ENCODE data around the gene GPLD1.
"Not testable (repeated sequence)": the region's sequence is repeated elsewhere in the genome, so short reads cannot be mapped to it uniquely, and the experiment has no call there.

Gene GPLD1

DNA sequence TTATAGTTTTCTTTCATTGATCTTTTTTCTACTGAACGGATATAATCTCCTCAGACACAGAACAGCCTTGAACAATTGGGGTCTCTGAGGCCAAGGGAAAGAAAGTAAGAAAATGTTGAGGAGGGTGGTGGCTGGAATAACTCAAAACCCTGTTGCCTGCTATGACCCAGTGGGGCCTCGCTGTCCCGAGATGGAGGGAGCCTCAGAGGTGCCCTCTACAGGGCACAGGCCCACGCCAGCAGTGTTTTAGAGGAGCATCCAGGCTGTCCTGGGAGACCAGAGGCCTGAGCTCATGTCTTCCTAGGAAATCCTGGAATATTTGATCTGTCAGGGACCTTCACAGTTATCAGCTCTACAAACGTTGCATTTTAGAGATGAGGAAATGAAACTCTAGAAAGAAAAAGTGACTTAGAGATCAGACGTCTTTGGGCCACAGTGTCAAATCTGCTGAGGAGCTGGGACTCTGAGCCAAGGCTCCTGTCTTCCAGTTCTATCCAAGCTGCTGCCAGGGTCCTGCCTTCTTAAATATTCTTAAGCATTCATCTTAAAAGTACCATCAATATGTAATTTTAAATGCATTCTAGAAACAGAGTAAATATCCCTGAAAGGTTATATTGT lies 31.7 kb upstream of the GPLD1 start:
- no peaks in the 10 kb centered on the region for H3K4me1 ChIP-seq (ENCODE audit: control insufficient read depth, low read depth, low read length)
- H2BK120ac ChIP-seq (ENCODE audit: low read depth, low read length), result no peak overlapping the region
- no peak overlapping the region for H3K9ac ChIP-seq (ENCODE audit: low read length)
- H3K56ac ChIP-seq (ENCODE audit: low read length), result no peak overlapping the region
- no peak overlapping the region for H3K18ac ChIP-seq (ENCODE audit: low read length)
- H3K4me2 ChIP-seq (ENCODE audit: low read length), result no peak overlapping the region
- H3K79me2 ChIP-seq (ENCODE audit: control insufficient read depth, insufficient read depth, low read length), result no peaks in the 10 kb centered on the region
- H3K4me3 ChIP-seq (ENCODE audit: low read length), result no peak overlapping the region
- no peak overlapping the region for H2BK5ac ChIP-seq (ENCODE audit: low read length)
- H4K5ac ChIP-seq (ENCODE audit: low read length), result no peak overlapping the region
- H3K27me3 ChIP-seq (ENCODE audit: insufficient read depth, low read length, poor library complexity), result no peaks in the 10 kb centered on the region
- no peak overlapping the region for H3K27ac ChIP-seq (ENCODE audit: low read depth, low read length)
- no peak overlapping the region for H3K23ac ChIP-seq (ENCODE audit: low read length)
- no peak overlapping the region for H3K4ac ChIP-seq (ENCODE audit: low read depth, low read length)
- peak; percentile 69 for DNase-seq
- H2AK5ac ChIP-seq (ENCODE audit: low read length), result no peak overlapping the region
- H2BK15ac ChIP-seq (replicated peaks; ENCODE audit: low read depth), result no peak overlapping the region
- H3K79me1 ChIP-seq (ENCODE audit: low read length), result no peaks in the 10 kb centered on the region
- WGBS (ENCODE audit: extremely low coverage, insufficient coverage, low lambda C conversion rate), result no CpG with 5 or more reads among the region's 6 CpGs
- no peak overlapping the region for H4K8ac ChIP-seq (ENCODE audit: low read depth, low read length)
- H3K36me3 ChIP-seq (ENCODE audit: control insufficient read depth, insufficient read depth, low read length), result no peaks in the 10 kb centered on the region

DNA sequence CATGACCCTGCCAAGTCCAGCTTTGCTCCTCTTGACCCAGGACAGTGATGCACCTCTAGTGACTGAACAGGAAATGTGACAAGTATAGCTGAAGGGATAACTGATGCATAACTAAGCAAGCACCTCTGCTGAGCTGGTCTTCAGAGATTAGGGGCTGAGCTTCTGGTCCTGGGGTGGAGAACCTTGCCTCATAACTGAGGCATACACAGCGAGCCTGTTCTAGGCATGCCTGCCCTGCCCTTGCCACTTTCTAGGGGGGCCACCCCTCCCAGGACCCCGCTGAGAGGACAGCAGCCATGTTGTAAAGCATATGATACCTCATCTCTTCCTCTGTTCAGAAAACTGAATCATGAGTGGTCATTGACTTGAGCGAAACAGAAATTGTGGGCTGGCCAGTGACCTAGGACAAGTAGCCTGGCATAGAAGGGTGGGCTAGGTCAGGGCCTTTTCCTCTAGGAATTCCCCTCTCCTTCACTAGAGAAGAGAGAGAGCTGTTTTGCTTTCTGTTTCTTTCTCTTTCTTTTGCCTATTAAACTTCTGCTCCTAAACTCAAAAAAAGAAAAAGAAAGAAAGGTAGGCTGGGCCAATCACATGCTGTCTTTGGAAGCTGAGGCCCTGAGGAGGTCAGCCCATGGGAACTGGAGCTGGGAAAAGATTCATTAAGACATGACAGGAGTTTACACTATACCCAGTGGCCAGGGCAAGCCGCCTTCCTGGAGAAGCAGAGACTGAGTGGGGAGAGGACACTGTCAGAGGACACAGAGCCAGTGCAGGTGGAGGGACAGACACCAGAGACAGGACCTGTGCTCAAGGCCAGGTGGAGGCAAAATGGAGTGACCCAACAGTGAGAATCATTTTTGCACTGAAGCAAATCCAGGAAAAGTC lies 28.5 kb upstream of the GPLD1 start:
- no peaks in the 10 kb centered on the region for H3K36me3 ChIP-seq (ENCODE audit: control insufficient read depth, insufficient read depth, low read length)
- no peak overlapping the region for H2BK15ac ChIP-seq (replicated peaks; ENCODE audit: low read depth)
- DNase-seq, result no peak
- H3K56ac ChIP-seq (ENCODE audit: low read length), result peak overlapping the region; percentile 3
- no peak overlapping the region for H3K23ac ChIP-seq (ENCODE audit: low read length)
- H2BK120ac ChIP-seq (ENCODE audit: low read depth, low read length), result no peak overlapping the region
- no peak overlapping the region for H3K4ac ChIP-seq (ENCODE audit: low read depth, low read length)
- no peak overlapping the region for H4K5ac ChIP-seq (ENCODE audit: low read length)
- H3K4me1 ChIP-seq (ENCODE audit: control insufficient read depth, low read depth, low read length), result no peaks in the 10 kb centered on the region
- no peak overlapping the region for H3K27ac ChIP-seq (ENCODE audit: low read depth, low read length)
- H2AK5ac ChIP-seq (ENCODE audit: low read length), result no peak overlapping the region
- no peak overlapping the region for H3K4me3 ChIP-seq (ENCODE audit: low read length)
- H3K79me2 ChIP-seq (ENCODE audit: control insufficient read depth, insufficient read depth, low read length), result no peaks in the 10 kb centered on the region
- no peak overlapping the region for H3K9ac ChIP-seq (ENCODE audit: low read length)
- H3K79me1 ChIP-seq (ENCODE audit: low read length), result no peaks in the 10 kb centered on the region
- no CpG with 5 or more reads among the region's 4 CpGs for WGBS (ENCODE audit: extremely low coverage, insufficient coverage, low lambda C conversion rate)
- H2BK5ac ChIP-seq (ENCODE audit: low read length), result no peak overlapping the region
- no peaks in the 10 kb centered on the region for H3K27me3 ChIP-seq (ENCODE audit: insufficient read depth, low read length, poor library complexity)
- no peak overlapping the region for H4K8ac ChIP-seq (ENCODE audit: low read depth, low read length)
- H3K18ac ChIP-seq (ENCODE audit: low read length), result no peak overlapping the region
- H3K4me2 ChIP-seq (ENCODE audit: low read length), result no peak overlapping the region

DNA sequence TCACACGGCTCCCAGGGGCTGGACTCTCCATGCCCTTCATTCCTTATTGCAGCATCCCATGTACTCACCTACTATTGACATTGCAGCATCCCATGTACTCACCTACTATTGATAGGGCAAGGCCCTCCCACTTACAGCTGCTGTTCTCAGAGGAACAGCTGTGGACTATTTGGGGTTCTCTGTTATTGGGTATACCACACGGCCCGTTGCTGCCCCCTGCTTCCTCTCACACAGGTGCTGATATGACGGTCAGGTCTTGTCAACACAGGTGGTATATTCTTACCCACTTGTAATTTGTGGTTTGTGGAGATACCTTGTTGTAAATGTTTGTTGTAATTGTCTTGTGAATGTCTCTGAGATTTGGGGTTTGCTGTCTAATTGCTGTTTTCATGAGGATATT lies 24.2 kb upstream of the GPLD1 start:
- no peak overlapping the region for H2BK120ac ChIP-seq (ENCODE audit: low read depth, low read length)
- H3K23ac ChIP-seq (ENCODE audit: low read length), result no peak overlapping the region
- H3K4ac ChIP-seq (ENCODE audit: low read depth, low read length), result no peak overlapping the region
- H2AK5ac ChIP-seq (ENCODE audit: low read length), result no peak overlapping the region
- H4K8ac ChIP-seq (ENCODE audit: low read depth, low read length), result no peak overlapping the region
- no CpG with 5 or more reads among the region's 4 CpGs for WGBS (ENCODE audit: extremely low coverage, insufficient coverage, low lambda C conversion rate)
- H3K4me1 ChIP-seq (ENCODE audit: control insufficient read depth, low read depth, low read length), result no peaks in the 10 kb centered on the region
- no peaks in the 10 kb centered on the region for H3K27me3 ChIP-seq (ENCODE audit: insufficient read depth, low read length, poor library complexity)
- no peaks in the 10 kb centered on the region for H3K36me3 ChIP-seq (ENCODE audit: control insufficient read depth, insufficient read depth, low read length)
- H2BK15ac ChIP-seq (replicated peaks; ENCODE audit: low read depth), result no peak overlapping the region
- H4K5ac ChIP-seq (ENCODE audit: low read length), result no peak overlapping the region
- no peaks in the 10 kb centered on the region for H3K79me1 ChIP-seq (ENCODE audit: low read length)
- H3K9ac ChIP-seq (ENCODE audit: low read length), result no peak overlapping the region
- H3K4me3 ChIP-seq (ENCODE audit: low read length), result no peak overlapping the region
- no peak overlapping the region for H3K4me2 ChIP-seq (ENCODE audit: low read length)
- no peak overlapping the region for H2BK5ac ChIP-seq (ENCODE audit: low read length)
- no peak overlapping the region for H3K18ac ChIP-seq (ENCODE audit: low read length)
- H3K27ac ChIP-seq (ENCODE audit: low read depth, low read length), result no peak overlapping the region
- no peaks in the 10 kb centered on the region for H3K79me2 ChIP-seq (ENCODE audit: control insufficient read depth, insufficient read depth, low read length)
- H3K56ac ChIP-seq (ENCODE audit: low read length), result no peak overlapping the region
- no peak for DNase-seq

DNA sequence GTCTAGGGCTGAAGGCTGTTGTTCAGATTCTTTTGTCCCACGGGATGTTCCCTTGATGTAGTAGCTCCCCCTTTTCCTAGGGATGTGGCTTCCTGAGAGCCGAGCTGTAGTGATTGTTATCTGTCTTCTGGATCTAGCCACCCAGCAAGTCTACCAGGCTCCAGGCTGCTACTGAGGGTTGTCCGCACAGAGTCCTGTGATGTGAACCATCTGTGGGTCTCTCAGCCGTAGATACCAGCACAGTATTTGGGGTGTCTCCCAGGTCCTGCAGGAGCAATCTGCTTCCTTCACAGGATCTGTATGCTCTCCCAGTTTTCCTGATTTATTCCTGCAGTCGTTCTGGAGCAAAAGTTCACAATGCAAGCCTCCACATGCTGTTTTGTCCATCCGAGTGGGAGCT lies 22.6 kb upstream of the GPLD1 start:
- not testable (repeated sequence) for H3K79me2 ChIP-seq (ENCODE audit: control insufficient read depth, insufficient read depth, low read length); H3K9ac ChIP-seq (ENCODE audit: low read length); H2AK5ac ChIP-seq (ENCODE audit: low read length); H4K5ac ChIP-seq (ENCODE audit: low read length); H3K56ac ChIP-seq (ENCODE audit: low read length); H3K23ac ChIP-seq (ENCODE audit: low read length); H3K4me3 ChIP-seq (ENCODE audit: low read length); H3K4ac ChIP-seq (ENCODE audit: low read depth, low read length); H3K27ac ChIP-seq (ENCODE audit: low read depth, low read length); H3K79me1 ChIP-seq (ENCODE audit: low read length); H3K27me3 ChIP-seq (ENCODE audit: insufficient read depth, low read length, poor library complexity); DNase-seq; H3K18ac ChIP-seq (ENCODE audit: low read length); H3K4me1 ChIP-seq (ENCODE audit: control insufficient read depth, low read depth, low read length); H3K36me3 ChIP-seq (ENCODE audit: control insufficient read depth, insufficient read depth, low read length); H4K8ac ChIP-seq (ENCODE audit: low read depth, low read length); H2BK120ac ChIP-seq (ENCODE audit: low read depth, low read length); H2BK5ac ChIP-seq (ENCODE audit: low read length); H2BK15ac ChIP-seq (replicated peaks; ENCODE audit: low read depth); H3K4me2 ChIP-seq (ENCODE audit: low read length)
- no CpG with 5 or more reads among the region's 6 CpGs for WGBS (ENCODE audit: extremely low coverage, insufficient coverage, low lambda C conversion rate)

DNA sequence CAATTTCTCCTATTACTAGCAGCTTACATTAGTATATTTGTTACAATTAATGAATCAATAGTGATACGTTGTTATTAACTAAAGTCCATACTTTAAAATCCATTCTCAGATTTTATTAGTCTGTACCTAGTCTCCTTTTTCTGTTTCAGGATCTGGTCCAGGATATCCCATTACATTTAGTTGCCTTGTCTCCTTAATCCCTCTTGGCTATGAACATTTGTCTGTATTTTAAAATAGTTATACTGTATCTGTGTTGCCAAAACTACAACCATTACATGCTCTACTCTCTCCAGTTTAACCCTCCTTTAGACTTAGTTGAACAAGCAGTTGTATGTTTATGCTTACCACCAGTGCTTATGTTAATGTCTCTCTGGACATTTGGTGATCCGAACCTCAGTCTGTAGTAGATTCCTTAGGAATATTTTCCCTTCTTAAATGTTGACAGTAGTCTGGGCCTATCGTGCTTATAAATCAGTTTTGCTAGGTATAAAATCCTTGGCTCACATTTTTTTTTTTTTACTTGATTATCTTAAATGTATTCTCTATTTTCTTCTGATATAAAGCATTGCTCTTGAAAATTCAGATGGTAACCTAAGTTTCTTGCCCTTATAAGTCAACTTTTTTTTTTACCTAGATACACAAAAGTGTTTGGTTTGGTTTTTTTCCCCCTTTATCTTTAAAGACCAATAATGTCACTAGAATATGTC lies 17.6 kb upstream of the GPLD1 start:
- Histone ChIP-seq H2AK5ac (ENCODE audit: low read length) (no peak overlapping the region), H3K9ac (ENCODE audit: low read length) (no peak overlapping the region), H3K36me3 (ENCODE audit: control insufficient read depth, insufficient read depth, low read length) (no peaks in the 10 kb centered on the region), H3K27ac (ENCODE audit: low read depth, low read length) (no peak overlapping the region), H3K4me2 (ENCODE audit: low read length) (no peak overlapping the region), H4K5ac (ENCODE audit: low read length) (no peak overlapping the region), H3K4ac (ENCODE audit: low read depth, low read length) (no peak overlapping the region), H3K4me3 (ENCODE audit: low read length) (no peak overlapping the region), H3K18ac (ENCODE audit: low read length) (no peak overlapping the region), H3K27me3 (ENCODE audit: insufficient read depth, low read length, poor library complexity) (no peaks in the 10 kb centered on the region), H4K8ac (ENCODE audit: low read depth, low read length) (no peak overlapping the region), H2BK15ac (replicated peaks; ENCODE audit: low read depth) (no peak overlapping the region), H3K79me1 (ENCODE audit: low read length) (no peaks in the 10 kb centered on the region), H3K56ac (ENCODE audit: low read length) (no peak overlapping the region), H3K79me2 (ENCODE audit: control insufficient read depth, insufficient read depth, low read length) (no peaks in the 10 kb centered on the region), H2BK5ac (ENCODE audit: low read length) (no peak overlapping the region), H3K4me1 (ENCODE audit: control insufficient read depth, low read depth, low read length) (no peaks in the 10 kb centered on the region), H3K23ac (ENCODE audit: low read length) (no peak overlapping the region), H2BK120ac (ENCODE audit: low read depth, low read length) (no peak overlapping the region)
- WGBS (ENCODE audit: extremely low coverage, insufficient coverage, low lambda C conversion rate), result no CpG with 5 or more reads among the region's 3 CpGs
- no peak for DNase-seq
